Erythroblast (primary cell): ENCODE measurements around the gene SUN1.

Source experiments
- DNase-seq, 2 experiments: peaks; one replicate each; lab custom pipeline; 2025; lab: John Stamatoyannopoulos, UW
- GATA1 ChIP-seq: IDR thresholded peaks from 2 replicates; pipeline ENCODE4 v1.6.1; 2011; ENCODE audit warnings: low read depth, mild to moderate bottlenecking, control low read depth, low read length, moderate library complexity
- POLR2A ChIP-seq: IDR thresholded peaks from 2 replicates; pipeline ENCODE4 v1.6.1; 2011; ENCODE audit warnings: mild to moderate bottlenecking, low read length

The SUN1 gene

DNA sequence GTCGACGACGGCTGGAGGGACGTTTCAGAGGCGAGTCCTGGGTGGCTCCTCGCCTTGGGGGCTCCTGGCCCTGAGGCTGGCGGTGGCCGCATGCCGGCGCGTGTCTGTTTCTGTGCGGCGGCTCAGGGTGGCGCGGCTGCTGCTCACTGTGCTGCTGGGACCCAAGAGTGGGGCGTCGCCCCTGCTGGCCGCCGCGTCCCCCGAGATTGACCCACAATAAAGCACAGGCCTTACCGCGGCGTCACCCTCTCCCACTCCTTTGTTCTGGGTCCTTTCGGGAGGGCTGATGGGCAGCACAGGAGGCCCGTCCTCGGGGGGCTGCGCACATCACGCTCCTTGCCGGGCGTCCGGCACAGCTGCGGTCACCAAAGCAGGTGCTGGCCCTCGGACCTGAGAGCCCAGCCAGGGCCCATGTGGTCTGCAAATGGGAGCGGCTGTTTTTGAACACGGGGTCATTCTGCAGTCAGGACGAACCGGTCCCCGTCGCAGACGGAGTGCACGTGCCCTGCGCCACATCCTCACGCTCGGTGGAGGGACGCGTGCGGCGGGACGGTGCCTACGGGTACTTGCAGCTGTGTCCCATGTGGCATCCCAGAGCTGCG lies 63.3 kb downstream of the SUN1 start:
- no peak for DNase-seq
- TF ChIP-seq POLR2A (no peak), GATA1 (no peak)

GRCh38 chr7:896346-897075 lies 64.2 kb downstream of the SUN1 start:
- TF ChIP-seq POLR2A (no peak), GATA1 (no peak)
- no peak for DNase-seq

- no peak for DNase-seq
- TF ChIP-seq GATA1, result no peak
- no peak for TF ChIP-seq POLR2A
Measured at GRCh38 chr7:897086-897485, 64.8 kb downstream of the SUN1 start.

DNA sequence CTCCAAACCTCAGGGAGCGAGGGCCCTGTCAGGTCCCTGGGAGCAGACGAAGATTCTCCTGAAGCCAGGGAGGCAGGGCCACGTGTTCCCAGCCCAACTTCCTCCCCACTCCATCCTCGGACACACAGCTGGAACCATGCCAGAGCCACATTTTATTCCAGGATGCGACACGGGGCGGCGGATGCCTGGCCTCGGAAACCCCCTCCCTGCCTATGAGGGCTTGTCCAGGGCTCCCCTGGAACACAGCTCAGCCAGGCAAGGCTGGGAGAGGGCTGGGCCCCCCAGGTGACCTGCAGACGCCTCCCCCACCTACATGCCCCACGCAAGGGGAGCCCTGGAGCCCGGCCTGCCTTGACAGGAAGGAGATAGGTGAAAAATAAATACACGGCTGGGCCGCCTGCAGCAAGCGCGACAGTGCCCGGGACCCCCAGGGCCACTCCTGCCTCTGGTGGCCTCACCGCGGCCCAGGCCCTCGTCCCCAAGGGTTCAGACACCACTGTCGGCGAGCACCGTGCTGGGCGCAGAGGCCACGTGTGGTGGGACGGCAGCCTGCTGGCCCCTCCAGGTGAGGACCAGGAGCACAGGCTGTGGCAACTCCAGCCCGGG lies 65.6 kb downstream of the SUN1 start:
- TF ChIP-seq POLR2A, result no peak
- TF ChIP-seq GATA1, result no peak
- DNase-seq, result no peak

GRCh38 chr7:898460-898854 lies 66.2 kb downstream of the SUN1 start:
- DNase-seq, result peak; percentile 63 to 70
- no peak for TF ChIP-seq GATA1
- TF ChIP-seq POLR2A, result no peak

DNA sequence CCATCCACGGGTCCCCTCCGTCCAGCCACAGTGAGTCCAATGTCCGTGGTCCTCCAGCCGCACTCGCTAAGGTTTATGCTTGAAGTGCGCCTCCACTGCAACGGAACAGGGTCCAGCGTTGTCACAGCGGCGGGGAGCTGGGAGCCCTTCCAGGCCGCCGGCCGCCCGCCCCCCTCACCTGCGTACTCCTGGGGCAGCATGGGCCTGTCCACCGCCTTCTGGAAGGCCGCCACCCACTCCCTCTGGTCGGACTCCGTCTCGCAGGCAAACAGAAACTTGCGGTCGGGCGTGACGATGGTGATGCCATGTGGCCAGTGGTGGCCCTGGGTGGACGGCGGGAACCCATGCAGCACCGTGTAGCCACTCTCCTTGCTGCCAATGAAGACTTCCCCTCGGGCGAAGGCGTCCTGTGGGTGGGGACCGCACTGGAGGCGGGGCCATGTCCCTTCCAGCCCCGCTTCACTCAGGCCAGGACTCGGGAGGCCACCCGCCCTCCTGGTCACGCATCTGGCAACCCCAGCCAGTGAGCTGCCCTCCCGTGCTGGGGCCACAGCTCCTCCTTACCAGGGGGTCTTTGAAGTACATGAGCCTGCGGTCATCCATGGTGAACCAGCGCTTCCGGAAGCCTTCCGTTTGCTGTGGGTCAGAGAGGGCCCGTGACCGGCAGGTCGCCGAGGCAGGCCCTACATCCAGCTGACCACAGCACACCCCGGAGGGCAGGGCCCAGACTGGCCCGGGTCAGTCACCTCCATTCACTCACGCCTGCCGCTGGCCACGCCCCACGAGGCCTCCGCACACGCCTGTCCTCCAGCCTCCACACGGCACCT lies 66.8 kb downstream of the SUN1 start:
- TF ChIP-seq POLR2A, result no peak
- no peak for TF ChIP-seq GATA1
- peak in 1 of 2 experiments; percentile 34 for DNase-seq

DNA sequence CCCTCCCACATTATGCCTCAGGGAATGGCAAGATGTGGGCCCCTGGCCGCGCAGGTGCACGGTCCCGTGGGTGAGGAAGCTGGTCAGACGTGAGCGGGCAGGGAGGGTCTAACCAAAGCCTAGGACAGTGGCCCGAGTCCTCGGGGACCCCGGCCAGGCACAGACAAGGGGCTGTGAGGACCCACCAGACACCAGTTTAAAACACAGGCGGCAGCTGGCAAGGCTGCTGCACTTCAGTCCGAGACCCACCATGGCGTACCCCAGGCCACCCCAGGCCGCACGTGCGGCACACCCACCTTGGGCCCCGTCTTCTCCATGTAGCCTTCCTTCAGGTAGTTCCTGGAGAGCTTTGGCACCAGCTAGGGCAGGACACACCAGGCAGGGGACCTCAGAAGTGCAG lies 67.5 kb downstream of the SUN1 start:
- DNase-seq, result no peak
- TF ChIP-seq GATA1, result no peak
- TF ChIP-seq POLR2A, result no peak

GRCh38 chr7:900331-901040 lies 68.2 kb downstream of the SUN1 start:
- TF ChIP-seq POLR2A, result no peak
- TF ChIP-seq GATA1, result no peak
- DNase-seq, result no peak

DNA sequence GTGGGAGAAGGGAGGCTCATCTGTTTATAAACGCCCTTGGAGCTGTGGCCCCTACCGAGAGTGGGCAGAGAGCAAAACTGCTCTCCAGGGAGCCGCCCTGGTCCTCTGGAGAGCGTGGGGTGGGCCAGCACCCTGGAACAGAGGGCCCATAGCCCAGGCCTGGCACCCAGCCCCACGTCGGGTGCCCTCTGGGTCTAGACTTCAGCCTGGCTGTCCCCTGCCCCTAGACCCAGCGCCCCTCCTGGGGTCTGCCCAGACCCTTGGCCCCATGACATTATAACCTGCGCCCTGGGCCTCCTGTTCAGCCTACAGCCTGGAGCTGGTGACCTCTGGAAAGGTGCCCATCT lies 68.7 kb downstream of the SUN1 start:
- TF ChIP-seq POLR2A, result no peak
- TF ChIP-seq GATA1, result no peak
- no peak for DNase-seq

GRCh38 chr7:901388-902154 lies 69.3 kb downstream of the SUN1 start:
- DNase-seq, result peak; percentile 90 to 93
- no peak for TF ChIP-seq POLR2A
- TF ChIP-seq GATA1, result no peak

DNA sequence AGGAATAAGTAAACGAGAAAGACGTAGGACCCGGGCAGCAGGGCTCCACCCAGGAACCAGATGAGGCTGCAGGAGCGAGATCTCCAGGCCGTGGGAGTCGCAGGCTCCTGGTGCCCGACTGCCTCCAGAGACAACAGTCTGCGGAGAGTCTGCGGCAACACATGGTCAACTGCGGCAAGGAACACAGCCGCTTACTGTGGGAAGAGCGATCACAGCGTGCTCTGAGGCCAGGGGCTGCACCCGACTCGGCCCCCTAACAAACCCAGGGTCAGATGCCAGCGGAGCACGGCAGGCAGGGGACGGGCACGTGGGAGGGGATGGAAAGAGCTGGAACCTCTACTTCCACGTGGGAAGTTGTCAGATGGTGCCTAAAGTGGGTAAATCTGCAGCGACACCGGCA lies 70.7 kb downstream of the SUN1 start:
- DNase-seq, result no peak
- TF ChIP-seq GATA1, result no peak
- TF ChIP-seq POLR2A, result no peak

GRCh38 chr7:903921-904755 lies 71.9 kb downstream of the SUN1 start:
- no peak for TF ChIP-seq POLR2A
- no peak for TF ChIP-seq GATA1
- no peak for DNase-seq
